WTC11 (cell line): ENCODE measurements around the gene PRR33. TPM values are rescaled to one million over a fixed set of nuclear protein-coding genes. Genes with fewer than 3 reads are reported as not detected.

Source experiments
- ATAC-seq: fragments of 200-7000 bp; cut with Tn5 transposase; 2 replicates; pipeline ENCODE4 v1.10.0; 2021; ENCODE audit warnings: mild to moderate bottlenecking, moderate library complexity
- CTCF ChIA-PET: fragments of 300-600 bp; sonication (Branson Sonifier 250); formaldehyde crosslinking; loops from one replicate; lab custom pipeline; 2021; ENCODE audit warnings: antibody characterized with exemption; lab: Charles Lee
- POLR2A ChIA-PET: fragments of 350-600 bp; sonication (Branson Sonifier 250); formaldehyde crosslinking; loops from one replicate; lab custom pipeline; 2021; ENCODE audit warnings: antibody characterized with exemption; lab: Charles Lee
- DNase-seq: peaks from one replicate; pipeline ENCODE4 v3.0.0; 2021; ENCODE audit warnings: low spot score
- H3K27ac Mint-ChIP-seq: 2 replicates; pipeline ENCODE4 v1.8.0; 2021; ENCODE audit warnings: mixed read lengths
- H3K27me3 Mint-ChIP-seq: 2 replicates; pipeline ENCODE4 v1.8.0; 2021; ENCODE audit warnings: low read depth, mild to moderate bottlenecking, moderate library complexity, mixed read lengths
- H3K36me3 Mint-ChIP-seq: 2 replicates; pipeline ENCODE4 v1.8.0; 2021; ENCODE audit warnings: mixed read lengths
- H3K4me1 Mint-ChIP-seq: 2 replicates; pipeline ENCODE4 v1.8.0; 2022; ENCODE audit warnings: mixed read lengths
- H3K4me3 Mint-ChIP-seq: 2 replicates; pipeline ENCODE4 v1.8.0; 2021; ENCODE audit warnings: mild to moderate bottlenecking, moderate library complexity, mixed read lengths
- H3K9me3 Mint-ChIP-seq: 2 replicates; pipeline ENCODE4 v1.8.0; 2021; ENCODE audit warnings: mixed read lengths
- CREB1 ChIP-seq: sonication (generic); formaldehyde crosslinking; IDR thresholded peaks from 2 replicates; pipeline ENCODE4 v1.8.0; 2023; ENCODE audit warnings: mild to moderate bottlenecking, missing genetic modification reagents
- EMX1 ChIP-seq: fragments of 250-450 bp; sonication (Bioruptor Pico); IDR thresholded peaks from 2 replicates; pipeline ENCODE4 v1.8.0; 2021; ENCODE audit warnings: mild to moderate bottlenecking
- FOXJ3 ChIP-seq: sonication (generic); formaldehyde crosslinking; IDR thresholded peaks from 2 replicates; pipeline ENCODE4 v1.9.0; 2021; ENCODE audit warnings: missing genetic modification reagents, mild to moderate bottlenecking, borderline replicate concordance
- HMGA2 ChIP-seq: fragments of 250-450 bp; sonication (Bioruptor Pico); IDR thresholded peaks from 2 replicates; pipeline ENCODE4 v1.4.0; 2021; ENCODE audit warnings: mild to moderate bottlenecking, moderate library complexity
- IRF2 ChIP-seq: sonication (generic); formaldehyde crosslinking; IDR thresholded peaks from 2 replicates; pipeline ENCODE4 v1.8.0; 2022; ENCODE audit warnings: low read depth, missing genetic modification reagents, borderline replicate concordance
- NFE2L1 ChIP-seq: sonication (generic); formaldehyde crosslinking; IDR thresholded peaks from 2 replicates; pipeline ENCODE4 v1.8.1; 2023; ENCODE audit warnings: missing genetic modification reagents
- NR1H2 ChIP-seq: sonication (generic); formaldehyde crosslinking; IDR thresholded peaks from 2 replicates; pipeline ENCODE4 v1.9.0; 2021; ENCODE audit warnings: mild to moderate bottlenecking, moderate library complexity, missing genetic modification reagents
- NR3C1 ChIP-seq: sonication (generic); formaldehyde crosslinking; conservative IDR thresholded peaks from 2 replicates; pipeline ENCODE4 v1.8.1; 2023; ENCODE audit warnings: low read depth, mild to moderate bottlenecking, missing genetic modification reagents
- ZBTB21 ChIP-seq: sonication (generic); formaldehyde crosslinking; IDR thresholded peaks from 2 replicates; pipeline ENCODE4 v1.8.1; 2023; ENCODE audit warnings: mild to moderate bottlenecking, missing genetic modification reagents, borderline replicate concordance
- ZNF232 ChIP-seq: sonication (generic); formaldehyde crosslinking; IDR thresholded peaks from 2 replicates; pipeline ENCODE4 v1.8.0; 2022; ENCODE audit warnings: mild to moderate bottlenecking, missing genetic modification reagents
- ZNF671 ChIP-seq: fragments of 250-450 bp; sonication (Bioruptor Pico); IDR thresholded peaks from 2 replicates; pipeline ENCODE4 v1.8.0; 2021; ENCODE audit warnings: mild to moderate bottlenecking
- microRNA-seq: library from miRNA; unstranded; fragments of <30 nt; microRNA quantifications from one replicate; pipeline ENCODE4 v1.2.0, GENCODE V29; 2022; ENCODE audit warnings: borderline number of aligned reads
- total RNA-seq: library from RNA; stranded (reverse); gene quantifications from 3 replicates; pipeline ENCODE4 v1.2.3, GENCODE V29; 2021
- TF ChIP-seq, protein P1 (sequence below): sonication (generic); formaldehyde crosslinking; IDR thresholded peaks from 2 replicates; pipeline ENCODE4 v1.8.1; 2022; ENCODE audit warnings: low read depth, mild to moderate bottlenecking, moderate library complexity, missing genetic modification reagents, borderline replicate concordance
- TF ChIP-seq, protein P2 (sequence below): sonication (generic); formaldehyde crosslinking; IDR thresholded peaks from 2 replicates; pipeline ENCODE4 v1.8.0; 2022; ENCODE audit warnings: mild to moderate bottlenecking, missing genetic modification reagents
- TF ChIP-seq, protein P3 (sequence below): fragments of 250-450 bp; sonication (Bioruptor Pico); IDR thresholded peaks from 2 replicates; pipeline ENCODE4 v1.9.0; 2021; ENCODE audit warnings: mild to moderate bottlenecking, borderline replicate concordance
- TF ChIP-seq, protein P4 (sequence below): sonication (generic); formaldehyde crosslinking; IDR thresholded peaks from 2 replicates; pipeline ENCODE4 v1.8.1; 2022; ENCODE audit warnings: mild to moderate bottlenecking, moderate library complexity, missing genetic modification reagents
- TF ChIP-seq, protein P5 (sequence below): sonication (generic); formaldehyde crosslinking; IDR thresholded peaks from 2 replicates; pipeline ENCODE4 v1.8.1; 2023; ENCODE audit warnings: mild to moderate bottlenecking, moderate library complexity, missing genetic modification reagents

Gene PRR33
- total RNA-seq, 1 experiment from 2014 or later = not detected

DNA sequence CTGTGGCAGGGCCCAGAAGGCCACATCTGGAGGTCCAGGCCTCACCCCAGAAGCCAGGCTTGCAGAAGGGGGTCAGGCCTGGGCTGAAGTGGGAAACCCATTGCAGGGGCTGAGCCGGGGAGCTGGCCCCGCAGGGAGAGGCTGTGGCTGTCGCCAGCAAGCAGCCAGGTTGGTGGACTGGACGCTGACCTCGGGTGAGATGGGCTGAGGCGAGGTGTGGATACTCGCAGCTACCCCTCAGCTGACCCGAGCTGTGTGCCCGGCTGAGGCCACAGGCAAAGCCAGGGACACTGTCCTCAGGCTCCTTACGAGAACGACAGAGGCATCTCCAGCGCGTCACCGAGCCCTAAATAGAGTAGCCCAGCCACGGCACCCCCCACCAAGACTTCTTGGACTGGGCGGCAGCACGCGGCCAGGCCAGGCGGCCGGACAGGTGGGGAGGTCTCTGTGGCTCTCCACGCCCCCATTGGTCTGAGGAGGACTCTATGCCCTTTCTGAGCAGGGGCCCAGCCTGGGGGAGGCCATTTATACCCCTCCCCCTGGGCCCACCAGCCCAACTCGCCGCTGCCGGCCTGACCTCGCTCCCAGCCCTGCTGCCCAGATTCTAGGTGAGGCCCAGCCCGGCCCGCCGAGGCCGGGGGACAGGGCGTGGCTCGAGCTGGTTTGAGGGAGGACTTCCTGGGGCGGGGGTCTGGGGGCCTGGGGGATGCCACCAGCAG lies 53.1 kb downstream of the PRR33 start, which contains the start of gene TNNI2:
TNNI2 (plus strand) TSS at position 556 of the 719 bp plus-strand sequence. CDS start 716 bp downstream, outside the sequence.
- Mint-ChIP-seq H3K9me3 (no peaks in the 10 kb centered on the region), H3K27ac (no peak within 1 kb of the TSS), H3K4me1 (no peaks in the 10 kb centered on the region), H3K4me3 (no peak within 1 kb of the TSS), H3K27me3 (peaks cover under 1% of the 10 kb centered on the region; the same call in 1 of the 2 replicates), H3K36me3 (no peaks in the 10 kb centered on the region)
- no peak for DNase-seq
- ChIA-PET CTCF (interaction anchor here (0.6 to 1.5 kb wide), 8 partner anchors 14 to 313 kb away, joined by 3 to 16 read pairs (median 4); no protein-coding TSS in a partner anchor), POLR2A (no interaction called here)
- ATAC-seq = no peak
- TF ChIP-seq, protein P1, sequence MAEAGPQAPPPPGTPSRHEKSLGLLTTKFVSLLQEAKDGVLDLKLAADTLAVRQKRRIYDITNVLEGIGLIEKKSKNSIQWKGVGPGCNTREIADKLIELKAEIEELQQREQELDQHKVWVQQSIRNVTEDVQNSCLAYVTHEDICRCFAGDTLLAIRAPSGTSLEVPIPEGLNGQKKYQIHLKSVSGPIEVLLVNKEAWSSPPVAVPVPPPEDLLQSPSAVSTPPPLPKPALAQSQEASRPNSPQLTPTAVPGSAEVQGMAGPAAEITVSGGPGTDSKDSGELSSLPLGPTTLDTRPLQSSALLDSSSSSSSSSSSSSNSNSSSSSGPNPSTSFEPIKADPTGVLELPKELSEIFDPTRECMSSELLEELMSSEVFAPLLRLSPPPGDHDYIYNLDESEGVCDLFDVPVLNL (CRISPR knock-in tag) = no peak
- TF ChIP-seq, protein P2, sequence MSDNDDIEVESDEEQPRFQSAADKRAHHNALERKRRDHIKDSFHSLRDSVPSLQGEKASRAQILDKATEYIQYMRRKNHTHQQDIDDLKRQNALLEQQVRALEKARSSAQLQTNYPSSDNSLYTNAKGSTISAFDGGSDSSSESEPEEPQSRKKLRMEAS (CRISPR knock-in tag) = no peak
- TF ChIP-seq HMGA2 (CRISPR knock-in tag) (no peak), ZNF671 (no peak), FOXJ3 (CRISPR knock-in tag) (no peak), ZNF232 (CRISPR knock-in tag) (no peak), CREB1 (CRISPR knock-in tag) (no peak), EMX1 (CRISPR knock-in tag) (no peak), NR1H2 (CRISPR knock-in tag) (no peak), IRF2 (CRISPR knock-in tag) (no peak), NFE2L1 (CRISPR knock-in tag) (no peak), ZBTB21 (no peak), NR3C1 (CRISPR knock-in tag) (no peak)
- TF ChIP-seq, protein P3, sequence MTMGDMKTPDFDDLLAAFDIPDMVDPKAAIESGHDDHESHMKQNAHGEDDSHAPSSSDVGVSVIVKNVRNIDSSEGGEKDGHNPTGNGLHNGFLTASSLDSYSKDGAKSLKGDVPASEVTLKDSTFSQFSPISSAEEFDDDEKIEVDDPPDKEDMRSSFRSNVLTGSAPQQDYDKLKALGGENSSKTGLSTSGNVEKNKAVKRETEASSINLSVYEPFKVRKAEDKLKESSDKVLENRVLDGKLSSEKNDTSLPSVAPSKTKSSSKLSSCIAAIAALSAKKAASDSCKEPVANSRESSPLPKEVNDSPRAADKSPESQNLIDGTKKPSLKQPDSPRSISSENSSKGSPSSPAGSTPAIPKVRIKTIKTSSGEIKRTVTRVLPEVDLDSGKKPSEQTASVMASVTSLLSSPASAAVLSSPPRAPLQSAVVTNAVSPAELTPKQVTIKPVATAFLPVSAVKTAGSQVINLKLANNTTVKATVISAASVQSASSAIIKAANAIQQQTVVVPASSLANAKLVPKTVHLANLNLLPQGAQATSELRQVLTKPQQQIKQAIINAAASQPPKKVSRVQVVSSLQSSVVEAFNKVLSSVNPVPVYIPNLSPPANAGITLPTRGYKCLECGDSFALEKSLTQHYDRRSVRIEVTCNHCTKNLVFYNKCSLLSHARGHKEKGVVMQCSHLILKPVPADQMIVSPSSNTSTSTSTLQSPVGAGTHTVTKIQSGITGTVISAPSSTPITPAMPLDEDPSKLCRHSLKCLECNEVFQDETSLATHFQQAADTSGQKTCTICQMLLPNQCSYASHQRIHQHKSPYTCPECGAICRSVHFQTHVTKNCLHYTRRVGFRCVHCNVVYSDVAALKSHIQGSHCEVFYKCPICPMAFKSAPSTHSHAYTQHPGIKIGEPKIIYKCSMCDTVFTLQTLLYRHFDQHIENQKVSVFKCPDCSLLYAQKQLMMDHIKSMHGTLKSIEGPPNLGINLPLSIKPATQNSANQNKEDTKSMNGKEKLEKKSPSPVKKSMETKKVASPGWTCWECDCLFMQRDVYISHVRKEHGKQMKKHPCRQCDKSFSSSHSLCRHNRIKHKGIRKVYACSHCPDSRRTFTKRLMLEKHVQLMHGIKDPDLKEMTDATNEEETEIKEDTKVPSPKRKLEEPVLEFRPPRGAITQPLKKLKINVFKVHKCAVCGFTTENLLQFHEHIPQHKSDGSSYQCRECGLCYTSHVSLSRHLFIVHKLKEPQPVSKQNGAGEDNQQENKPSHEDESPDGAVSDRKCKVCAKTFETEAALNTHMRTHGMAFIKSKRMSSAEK (CRISPR knock-in tag) = no peak
- TF ChIP-seq, protein P4, sequence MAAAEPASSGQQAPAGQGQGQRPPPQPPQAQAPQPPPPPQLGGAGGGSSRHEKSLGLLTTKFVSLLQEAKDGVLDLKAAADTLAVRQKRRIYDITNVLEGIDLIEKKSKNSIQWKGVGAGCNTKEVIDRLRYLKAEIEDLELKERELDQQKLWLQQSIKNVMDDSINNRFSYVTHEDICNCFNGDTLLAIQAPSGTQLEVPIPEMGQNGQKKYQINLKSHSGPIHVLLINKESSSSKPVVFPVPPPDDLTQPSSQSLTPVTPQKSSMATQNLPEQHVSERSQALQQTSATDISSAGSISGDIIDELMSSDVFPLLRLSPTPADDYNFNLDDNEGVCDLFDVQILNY (CRISPR knock-in tag) = no peak
- TF ChIP-seq, protein P5, sequence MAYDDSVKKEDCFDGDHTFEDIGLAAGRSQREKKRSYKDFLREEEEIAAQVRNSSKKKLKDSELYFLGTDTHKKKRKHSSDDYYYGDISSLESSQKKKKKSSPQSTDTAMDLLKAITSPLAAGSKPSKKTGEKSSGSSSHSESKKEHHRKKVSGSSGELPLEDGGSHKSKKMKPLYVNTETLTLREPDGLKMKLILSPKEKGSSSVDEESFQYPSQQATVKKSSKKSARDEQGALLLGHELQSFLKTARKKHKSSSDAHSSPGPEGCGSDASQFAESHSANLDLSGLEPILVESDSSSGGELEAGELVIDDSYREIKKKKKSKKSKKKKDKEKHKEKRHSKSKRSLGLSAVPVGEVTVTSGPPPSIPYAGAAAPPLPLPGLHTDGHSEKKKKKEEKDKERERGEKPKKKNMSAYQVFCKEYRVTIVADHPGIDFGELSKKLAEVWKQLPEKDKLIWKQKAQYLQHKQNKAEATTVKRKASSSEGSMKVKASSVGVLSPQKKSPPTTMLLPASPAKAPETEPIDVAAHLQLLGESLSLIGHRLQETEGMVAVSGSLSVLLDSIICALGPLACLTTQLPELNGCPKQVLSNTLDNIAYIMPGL (CRISPR knock-in tag) = no peak

Small RNA genes lying within 50 kb of the gene (microRNA-seq; reads per million reads assigned to microRNA genes)
- gene MIR4298 (not detected), gene MIR7847 (not detected)

Other genes starting within 250 kb of the PRR33 start
- 0.35 TPM in 1 of 3 replicates, not detected in the others for gene KRTAP5-6, start 194.7 kb downstream of the PRR33 start, total RNA-seq
- gene IFITM10, start 141.3 kb downstream of the PRR33 start, total RNA-seq = 0.80 to 1.7 TPM (median 1.3 TPM) in 3 replicates
- gene CTSD, start 128.0 kb downstream of the PRR33 start, total RNA-seq = 194 to 199 TPM (median 198 TPM) in 3 replicates
- gene SYT8, start 56.9 kb downstream of the PRR33 start, total RNA-seq = 0.37 TPM in 1 of 3 replicates, not detected in the others
- 0.41 TPM in 1 of 3 replicates, not detected in the others for gene TNNI2, start 52.9 kb downstream of the PRR33 start, total RNA-seq
- 0.77 to 1.7 TPM (median 1.0 TPM) in 3 replicates for gene LSP1, start 38.8 kb downstream of the PRR33 start, total RNA-seq
- gene TNNT3, start 27.8 kb upstream of the PRR33 start, total RNA-seq = not detected in 3 replicates
- 59.4 to 73.0 TPM (median 61.0 TPM) in 3 replicates for gene MRPL23, start 55.4 kb upstream of the PRR33 start, total RNA-seq
- 9.8 to 12.7 TPM (median 11.7 TPM) in 3 replicates for gene H19, start 105.9 kb upstream of the PRR33 start, total RNA-seq
- 1.5 to 2.7 TPM (median 2.6 TPM) in 3 replicates for gene IGF2, start 247.5 kb upstream of the PRR33 start, total RNA-seq